Measurements from ENCODE around the gene TNFAIP8.

GRCh38 chr5:119312403-119312802, 43.4 kb upstream of the TNFAIP8 start:
- no peak for TF ChIP-seq POLR2A (IDR thresholded peaks at IDR 0.05)
- TF ChIP-seq CTCF (IDR thresholded peaks at IDR 0.05): no peak

Data from ovary (tissue), 3 donors.